HL-60 (cell line): ENCODE results near the gene PBX3.

Experiments used
- POLR2AphosphoS5 ChIP-seq: IDR thresholded peaks from 2 replicates; pipeline ENCODE4 v1.6.1; 2012; ENCODE audit warnings: low read depth
- TF ChIP-seq, protein P1 (sequence below): IDR thresholded peaks from one replicate; pipeline ENCODE4 v1.5.1; 2011; ENCODE audit warnings: low read length, control low read depth, inconsistent platforms; ENCODE audit not compliant: insufficient read depth

DNA sequence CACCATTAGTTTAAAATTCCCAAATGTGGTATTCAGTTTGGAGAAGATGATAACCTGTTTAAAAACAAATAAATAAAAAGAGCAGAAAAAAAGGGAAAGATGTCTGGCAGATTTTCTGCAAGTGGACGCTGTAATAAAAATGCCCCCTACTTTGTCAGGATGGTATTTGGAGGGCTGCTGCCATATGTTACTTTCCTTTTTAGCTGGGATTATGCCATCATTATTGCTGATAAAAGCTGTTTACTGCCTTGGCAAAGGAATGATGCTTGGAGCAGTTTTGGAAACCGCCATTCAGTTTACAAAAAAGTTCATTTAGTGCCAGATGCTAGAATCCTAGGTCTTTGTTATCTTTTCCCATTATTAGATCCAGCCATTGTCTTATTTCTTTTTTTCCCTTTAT lies 104.8 kb downstream of the PBX3 start:
- TF ChIP-seq, protein P1, sequence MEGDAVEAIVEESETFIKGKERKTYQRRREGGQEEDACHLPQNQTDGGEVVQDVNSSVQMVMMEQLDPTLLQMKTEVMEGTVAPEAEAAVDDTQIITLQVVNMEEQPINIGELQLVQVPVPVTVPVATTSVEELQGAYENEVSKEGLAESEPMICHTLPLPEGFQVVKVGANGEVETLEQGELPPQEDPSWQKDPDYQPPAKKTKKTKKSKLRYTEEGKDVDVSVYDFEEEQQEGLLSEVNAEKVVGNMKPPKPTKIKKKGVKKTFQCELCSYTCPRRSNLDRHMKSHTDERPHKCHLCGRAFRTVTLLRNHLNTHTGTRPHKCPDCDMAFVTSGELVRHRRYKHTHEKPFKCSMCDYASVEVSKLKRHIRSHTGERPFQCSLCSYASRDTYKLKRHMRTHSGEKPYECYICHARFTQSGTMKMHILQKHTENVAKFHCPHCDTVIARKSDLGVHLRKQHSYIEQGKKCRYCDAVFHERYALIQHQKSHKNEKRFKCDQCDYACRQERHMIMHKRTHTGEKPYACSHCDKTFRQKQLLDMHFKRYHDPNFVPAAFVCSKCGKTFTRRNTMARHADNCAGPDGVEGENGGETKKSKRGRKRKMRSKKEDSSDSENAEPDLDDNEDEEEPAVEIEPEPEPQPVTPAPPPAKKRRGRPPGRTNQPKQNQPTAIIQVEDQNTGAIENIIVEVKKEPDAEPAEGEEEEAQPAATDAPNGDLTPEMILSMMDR = no peak
- TF ChIP-seq POLR2AphosphoS5 = no peak
